Epidermal melanocyte (primary cell): Measurements from ENCODE around the gene F10.

ENCODE experiments used
- DNase-seq: peaks from one replicate; pipeline ENCODE4 v3.0.0; 2011; ENCODE audit warnings: low spot score; ENCODE audit not compliant: insufficient read length

The F10 gene

DNA sequence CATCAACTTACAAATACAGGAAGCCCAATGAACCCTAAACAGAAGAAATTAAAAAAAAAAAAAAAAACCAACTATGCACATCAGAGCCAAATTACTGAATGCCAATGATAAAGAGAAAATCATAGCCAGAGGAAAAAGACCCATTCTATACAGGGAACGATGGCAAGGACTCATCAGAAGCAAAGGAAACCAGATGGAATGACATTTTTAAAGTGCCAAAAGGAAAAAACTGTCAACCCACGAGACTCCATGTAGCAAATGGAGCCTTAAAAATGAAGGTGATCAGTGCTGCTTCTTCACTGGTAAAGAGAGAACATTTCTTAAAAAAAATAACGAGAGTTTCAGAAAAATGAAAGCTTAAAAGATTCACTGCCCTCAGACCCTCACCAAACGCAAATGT lies 67.6 kb downstream of the F10 start:
- no peak for DNase-seq

DNA sequence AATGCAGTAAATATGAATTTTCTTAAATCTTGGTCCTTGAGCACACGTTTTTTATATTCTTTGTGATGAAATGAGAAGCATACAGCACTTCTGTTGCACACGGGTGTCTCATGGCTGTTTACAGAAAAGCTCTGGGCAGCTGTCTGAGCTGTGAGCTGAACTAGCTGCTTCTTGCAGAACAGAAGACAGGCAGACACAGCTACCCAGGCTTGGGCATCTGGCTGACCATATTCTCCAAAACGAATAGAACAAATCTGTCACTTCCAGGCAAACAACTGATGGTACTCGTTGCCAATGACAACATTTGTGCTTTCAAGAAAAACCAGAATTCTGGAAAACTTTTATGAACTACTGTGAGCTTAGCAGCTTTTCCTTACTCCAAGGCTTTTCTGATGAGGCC lies 69.7 kb downstream of the F10 start:
- no peak for DNase-seq

DNA sequence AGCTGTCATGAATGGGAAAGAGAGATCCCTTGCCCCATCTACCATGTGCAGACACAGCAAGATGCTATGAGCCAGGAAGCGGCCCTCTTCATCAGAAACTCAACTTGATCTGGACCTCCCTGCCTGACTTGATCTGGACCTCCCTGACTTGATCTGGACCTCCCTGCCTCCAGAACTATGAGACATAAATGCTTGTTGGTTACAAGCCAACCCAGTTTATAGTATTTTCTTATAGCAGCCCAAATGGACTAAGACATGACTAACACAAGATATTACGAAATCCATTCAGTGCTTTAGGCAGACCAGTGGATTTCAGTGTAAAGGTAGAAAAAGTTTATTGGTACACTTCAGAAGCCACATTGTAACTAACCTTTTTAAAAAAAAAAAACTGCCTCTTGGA lies 70.3 kb downstream of the F10 start:
- no peak for DNase-seq

DNA sequence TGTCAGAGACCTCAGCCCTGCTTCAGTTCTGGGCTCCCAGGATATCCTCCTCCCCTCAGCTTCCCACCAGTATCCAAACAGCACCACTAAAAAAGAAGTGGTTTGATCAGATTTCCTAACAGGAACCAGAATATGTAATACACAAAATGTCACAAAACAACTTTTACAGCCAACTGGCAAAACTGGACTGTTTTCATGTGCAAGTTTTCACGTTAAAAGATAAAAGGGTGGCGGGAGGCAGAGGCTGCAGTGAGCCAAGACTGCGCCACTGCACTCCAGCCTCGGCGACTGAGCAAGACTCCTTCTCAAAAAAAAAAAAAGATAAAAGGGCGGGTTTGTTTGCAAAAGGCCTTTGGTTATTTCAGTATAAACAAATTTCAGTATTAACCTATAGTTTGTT lies 72.8 kb downstream of the F10 start:
- no peak for DNase-seq

DNA sequence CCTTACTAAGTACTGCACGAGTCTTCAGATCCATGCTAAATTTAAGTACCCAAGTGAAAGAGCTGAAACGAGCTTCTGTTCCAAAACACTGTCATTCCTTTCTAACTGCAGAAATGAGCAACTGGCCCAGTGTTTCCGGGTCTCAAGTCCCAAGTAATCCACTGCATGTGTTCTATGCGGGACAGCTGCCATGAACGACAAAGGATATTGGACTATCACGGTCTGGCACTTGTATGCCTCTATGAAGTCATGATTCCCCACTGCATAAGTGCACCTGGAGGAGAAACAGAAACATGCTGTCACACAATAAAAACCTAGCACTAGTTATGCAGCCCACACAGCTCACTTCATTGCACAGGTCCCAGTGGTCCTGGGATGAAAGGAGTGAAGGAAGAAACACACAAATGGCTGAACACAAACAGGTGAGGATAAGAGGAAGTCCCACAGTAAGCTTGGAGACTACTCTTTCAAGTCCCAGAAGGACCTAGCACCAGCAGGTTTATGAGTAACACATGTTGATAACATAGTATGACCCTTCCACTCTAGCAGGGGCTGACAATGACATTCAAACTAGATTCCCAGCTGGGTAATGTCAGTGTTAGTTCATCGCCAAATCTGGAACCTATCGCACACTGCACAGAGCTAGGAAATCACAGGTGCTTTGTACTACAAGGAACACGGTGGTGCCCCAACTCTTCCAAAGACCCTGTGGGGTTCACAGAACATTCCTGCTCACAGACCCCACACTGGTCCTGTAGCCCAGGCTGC lies 74.6 kb downstream of the F10 start:
- no peak for DNase-seq
